ENCODE results near the gene ZNF609.

Gene ZNF609

DNA sequence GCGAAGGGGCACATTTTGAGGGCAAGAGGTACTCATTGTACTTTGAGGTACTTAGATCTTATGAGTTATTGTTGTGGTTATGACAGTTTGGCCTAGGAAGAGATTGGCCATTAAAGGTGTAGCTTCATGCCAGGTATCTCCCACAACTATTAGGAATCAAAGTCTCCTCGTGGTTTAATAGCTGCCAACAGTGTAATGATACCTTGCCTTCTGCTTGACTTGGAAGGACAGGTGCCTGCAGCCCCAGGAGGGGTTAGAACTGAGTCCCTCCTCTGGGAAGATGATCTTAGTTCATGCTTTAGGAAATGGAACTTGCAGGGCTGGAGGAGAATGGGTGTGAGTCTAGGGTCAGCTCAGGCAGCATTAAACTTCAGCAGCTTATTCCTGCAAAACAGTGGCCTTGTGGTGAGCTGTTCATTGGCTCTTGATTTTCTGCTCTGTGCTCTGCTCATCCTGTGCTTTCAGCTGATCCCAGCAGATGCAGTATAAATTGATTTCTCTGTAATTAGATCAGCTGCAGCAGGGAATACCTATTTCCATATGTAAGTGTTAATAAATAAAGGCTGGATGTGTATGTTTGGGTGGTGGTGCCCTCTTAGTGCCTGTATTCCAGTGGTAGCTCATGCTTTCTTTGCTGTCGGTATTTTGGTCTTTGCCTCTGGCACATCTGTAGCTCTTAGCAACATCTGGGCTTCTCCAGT lies 40.5 kb downstream of the ZNF609 start:
- H3K4me1 ChIP-seq (ENCODE audit: insufficient read depth, poor library complexity, severe bottlenecking): no peaks in the 10 kb centered on the region
- TF ChIP-seq, protein P1, sequence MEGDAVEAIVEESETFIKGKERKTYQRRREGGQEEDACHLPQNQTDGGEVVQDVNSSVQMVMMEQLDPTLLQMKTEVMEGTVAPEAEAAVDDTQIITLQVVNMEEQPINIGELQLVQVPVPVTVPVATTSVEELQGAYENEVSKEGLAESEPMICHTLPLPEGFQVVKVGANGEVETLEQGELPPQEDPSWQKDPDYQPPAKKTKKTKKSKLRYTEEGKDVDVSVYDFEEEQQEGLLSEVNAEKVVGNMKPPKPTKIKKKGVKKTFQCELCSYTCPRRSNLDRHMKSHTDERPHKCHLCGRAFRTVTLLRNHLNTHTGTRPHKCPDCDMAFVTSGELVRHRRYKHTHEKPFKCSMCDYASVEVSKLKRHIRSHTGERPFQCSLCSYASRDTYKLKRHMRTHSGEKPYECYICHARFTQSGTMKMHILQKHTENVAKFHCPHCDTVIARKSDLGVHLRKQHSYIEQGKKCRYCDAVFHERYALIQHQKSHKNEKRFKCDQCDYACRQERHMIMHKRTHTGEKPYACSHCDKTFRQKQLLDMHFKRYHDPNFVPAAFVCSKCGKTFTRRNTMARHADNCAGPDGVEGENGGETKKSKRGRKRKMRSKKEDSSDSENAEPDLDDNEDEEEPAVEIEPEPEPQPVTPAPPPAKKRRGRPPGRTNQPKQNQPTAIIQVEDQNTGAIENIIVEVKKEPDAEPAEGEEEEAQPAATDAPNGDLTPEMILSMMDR (IDR thresholded peaks at IDR 0.05; ENCODE audit: poor library complexity, severe bottlenecking): no peak
- no peak overlapping the region for H3K27ac ChIP-seq (ENCODE audit: poor library complexity, severe bottlenecking)
- no peaks in the 10 kb centered on the region for H3K9me3 ChIP-seq (ENCODE audit: severe bottlenecking)
- DNase-seq (ENCODE audit: low spot score) (no peak), ATAC-seq (ENCODE audit: low read depth) (no peak)
- peaks cover 71% of the 10 kb centered on the region for H3K36me3 ChIP-seq (ENCODE audit: low read depth)
- no peaks in the 10 kb centered on the region for H3K27me3 ChIP-seq (ENCODE audit: insufficient read depth, poor library complexity, severe bottlenecking)
- H3K4me3 ChIP-seq (ENCODE audit: severe bottlenecking): no peak overlapping the region

DNA sequence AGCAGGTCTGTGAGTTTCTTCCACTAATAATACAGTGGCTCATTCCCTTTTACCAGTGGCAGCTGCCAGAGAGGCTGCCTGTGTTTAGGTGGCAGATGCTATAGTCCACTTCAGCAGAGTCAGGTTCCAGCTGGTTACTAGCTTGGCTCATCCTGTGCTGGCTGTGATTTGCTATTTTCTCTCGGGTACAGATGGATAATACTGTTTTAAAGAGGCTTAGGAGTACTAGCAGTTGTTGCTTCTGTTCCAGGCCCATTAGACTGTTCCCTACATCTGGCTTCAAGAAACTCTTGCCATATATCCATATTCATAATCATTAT lies 41.0 kb downstream of the ZNF609 start:
- H3K27me3 ChIP-seq (ENCODE audit: insufficient read depth, poor library complexity, severe bottlenecking): no peaks in the 10 kb centered on the region
- no peaks in the 10 kb centered on the region for H3K9me3 ChIP-seq (ENCODE audit: severe bottlenecking)
- H3K27ac ChIP-seq (ENCODE audit: poor library complexity, severe bottlenecking): no peak overlapping the region
- TF ChIP-seq, protein P1 (IDR thresholded peaks at IDR 0.05; ENCODE audit: poor library complexity, severe bottlenecking): no peak
- H3K36me3 ChIP-seq (ENCODE audit: low read depth): peaks cover 73% of the 10 kb centered on the region
- ATAC-seq (ENCODE audit: low read depth): no peak; the same call in 2 of the 3 replicates
- DNase-seq (ENCODE audit: low spot score): no peak
- H3K4me3 ChIP-seq (ENCODE audit: severe bottlenecking): no peak overlapping the region
- no peaks in the 10 kb centered on the region for H3K4me1 ChIP-seq (ENCODE audit: insufficient read depth, poor library complexity, severe bottlenecking)

DNA sequence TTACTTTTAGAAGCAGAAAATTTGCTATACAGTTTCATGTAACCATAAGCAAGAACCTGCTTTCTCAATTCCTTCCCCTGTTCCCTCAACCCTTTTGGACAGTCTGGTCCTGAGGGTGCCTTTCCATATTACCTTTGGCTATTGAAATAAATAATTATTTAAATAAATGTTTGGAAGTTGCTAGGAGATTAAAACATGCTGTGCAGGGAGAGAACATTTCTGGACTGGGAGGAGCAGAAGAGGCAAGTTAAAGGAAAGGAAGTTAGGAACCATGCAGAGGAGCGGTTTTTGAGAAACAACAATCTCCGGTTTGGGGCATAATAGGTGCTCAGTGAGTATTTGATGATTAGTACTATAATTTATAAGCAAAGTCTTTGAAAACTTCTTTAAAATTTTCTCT lies 41.8 kb downstream of the ZNF609 start:
- Histone ChIP-seq H3K4me1 (ENCODE audit: insufficient read depth, poor library complexity, severe bottlenecking) (no peaks in the 10 kb centered on the region), H3K27me3 (ENCODE audit: insufficient read depth, poor library complexity, severe bottlenecking) (no peaks in the 10 kb centered on the region), H3K4me3 (ENCODE audit: severe bottlenecking) (no peak overlapping the region), H3K27ac (ENCODE audit: poor library complexity, severe bottlenecking) (no peak overlapping the region), H3K36me3 (ENCODE audit: low read depth) (peaks cover 71% of the 10 kb centered on the region), H3K9me3 (ENCODE audit: severe bottlenecking) (no peaks in the 10 kb centered on the region)
- TF ChIP-seq, protein P1 (IDR thresholded peaks at IDR 0.05; ENCODE audit: poor library complexity, severe bottlenecking): no peak
- DNase-seq (ENCODE audit: low spot score): no peak
- no peak for ATAC-seq (ENCODE audit: low read depth)

DNA sequence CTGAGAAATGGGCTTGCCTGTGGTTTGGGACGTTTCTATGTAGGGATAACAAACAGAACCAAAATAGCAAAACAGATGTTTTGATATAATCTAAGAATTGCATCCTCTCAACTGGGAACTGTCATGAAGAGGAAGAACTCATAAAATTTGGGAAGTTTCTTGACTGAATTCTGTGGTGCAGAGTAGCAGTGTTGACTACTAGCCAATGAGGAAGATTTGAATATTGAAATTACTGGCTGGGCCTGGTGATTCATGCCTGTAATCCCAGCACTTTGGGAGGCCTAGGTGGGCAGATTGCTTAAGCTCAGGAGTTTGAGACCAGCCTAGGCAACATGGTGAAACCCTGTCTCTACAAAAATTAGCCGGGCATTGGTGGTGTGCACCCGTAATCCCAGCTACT lies 42.2 kb downstream of the ZNF609 start:
- Histone ChIP-seq H3K9me3 (ENCODE audit: severe bottlenecking) (no peaks in the 10 kb centered on the region), H3K27me3 (ENCODE audit: insufficient read depth, poor library complexity, severe bottlenecking) (no peaks in the 10 kb centered on the region), H3K27ac (ENCODE audit: poor library complexity, severe bottlenecking) (peak overlapping the region; percentile 2), H3K4me1 (ENCODE audit: insufficient read depth, poor library complexity, severe bottlenecking) (no peaks in the 10 kb centered on the region), H3K36me3 (ENCODE audit: low read depth) (peaks cover 69% of the 10 kb centered on the region), H3K4me3 (ENCODE audit: severe bottlenecking) (no peak overlapping the region)
- DNase-seq (ENCODE audit: low spot score) (no peak), ATAC-seq (ENCODE audit: low read depth) (0 out of 3 replicates have a peak, but pooled peaks have one; percentile 26)
- TF ChIP-seq, protein P1 (IDR thresholded peaks at IDR 0.05; ENCODE audit: poor library complexity, severe bottlenecking): no peak

DNA sequence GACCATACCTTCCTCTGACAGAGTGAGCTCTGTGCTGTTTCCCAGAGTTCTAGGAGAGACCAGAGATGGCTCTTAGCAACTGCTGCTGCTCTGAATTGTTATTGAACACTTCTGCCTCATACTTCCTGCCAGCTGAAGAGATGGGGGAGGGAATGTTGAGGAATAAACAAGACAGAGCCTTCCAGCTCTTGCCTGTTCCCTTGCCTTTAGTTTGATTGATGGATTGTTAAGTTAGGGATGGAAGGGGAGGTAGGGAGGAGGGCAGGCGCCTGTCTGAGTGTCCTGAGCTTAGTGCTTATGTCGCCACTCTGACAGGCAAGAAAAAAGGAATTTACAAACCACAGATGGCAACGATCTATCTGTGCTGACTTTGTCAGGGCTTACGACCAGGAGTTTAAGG lies 42.8 kb downstream of the ZNF609 start:
- peak overlapping the region; percentile 2 for H3K27ac ChIP-seq (ENCODE audit: poor library complexity, severe bottlenecking)
- H3K4me3 ChIP-seq (ENCODE audit: severe bottlenecking): no peak overlapping the region
- ATAC-seq (ENCODE audit: low read depth) (peak; percentile 26; the same call in 1 of the 3 replicates), DNase-seq (ENCODE audit: low spot score) (no peak)
- H3K36me3 ChIP-seq (ENCODE audit: low read depth): peaks cover 73% of the 10 kb centered on the region
- H3K4me1 ChIP-seq (ENCODE audit: insufficient read depth, poor library complexity, severe bottlenecking): no peaks in the 10 kb centered on the region
- H3K9me3 ChIP-seq (ENCODE audit: severe bottlenecking): no peaks in the 10 kb centered on the region
- no peaks in the 10 kb centered on the region for H3K27me3 ChIP-seq (ENCODE audit: insufficient read depth, poor library complexity, severe bottlenecking)
- TF ChIP-seq, protein P1 (IDR thresholded peaks at IDR 0.05; ENCODE audit: poor library complexity, severe bottlenecking): no peak
